Cerebellar nuclear complex (tissue), 1 donor: ENCODE measurements around the gene B3GNT9.

Experiments
- DNase-seq, 2 experiments: peaks; one replicate each; lab custom pipeline; 2025; lab: John Stamatoyannopoulos, UW

The B3GNT9 gene

GRCh38 chr16:67112591-67113399 lies 38.0 kb downstream of the B3GNT9 start:
- no peak for DNase-seq

DNA sequence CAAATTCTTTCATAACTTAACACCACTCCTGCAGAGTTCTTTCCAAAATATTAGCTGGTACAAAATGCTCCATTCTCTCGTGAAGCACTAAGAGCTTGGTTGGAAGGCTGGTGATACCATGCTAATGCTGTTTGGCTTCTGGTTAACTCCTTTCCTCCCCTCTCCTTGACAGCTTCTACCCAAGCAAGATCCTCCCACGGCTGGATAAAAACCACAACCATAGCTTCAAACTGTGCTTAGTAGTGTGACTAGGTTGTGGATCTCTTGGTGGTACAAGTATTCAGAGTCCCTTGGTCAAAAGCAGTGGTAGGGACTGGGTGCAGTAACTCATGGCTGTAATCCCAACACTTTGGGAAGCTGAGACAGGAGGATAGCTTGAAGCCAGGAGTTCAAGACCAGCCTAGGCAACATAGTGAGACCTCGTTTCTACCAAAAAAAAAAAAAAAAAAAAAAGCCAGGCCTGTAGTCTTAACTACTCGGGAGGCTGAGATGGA lies 38.8 kb downstream of the B3GNT9 start:
- DNase-seq, result no peak

DNA sequence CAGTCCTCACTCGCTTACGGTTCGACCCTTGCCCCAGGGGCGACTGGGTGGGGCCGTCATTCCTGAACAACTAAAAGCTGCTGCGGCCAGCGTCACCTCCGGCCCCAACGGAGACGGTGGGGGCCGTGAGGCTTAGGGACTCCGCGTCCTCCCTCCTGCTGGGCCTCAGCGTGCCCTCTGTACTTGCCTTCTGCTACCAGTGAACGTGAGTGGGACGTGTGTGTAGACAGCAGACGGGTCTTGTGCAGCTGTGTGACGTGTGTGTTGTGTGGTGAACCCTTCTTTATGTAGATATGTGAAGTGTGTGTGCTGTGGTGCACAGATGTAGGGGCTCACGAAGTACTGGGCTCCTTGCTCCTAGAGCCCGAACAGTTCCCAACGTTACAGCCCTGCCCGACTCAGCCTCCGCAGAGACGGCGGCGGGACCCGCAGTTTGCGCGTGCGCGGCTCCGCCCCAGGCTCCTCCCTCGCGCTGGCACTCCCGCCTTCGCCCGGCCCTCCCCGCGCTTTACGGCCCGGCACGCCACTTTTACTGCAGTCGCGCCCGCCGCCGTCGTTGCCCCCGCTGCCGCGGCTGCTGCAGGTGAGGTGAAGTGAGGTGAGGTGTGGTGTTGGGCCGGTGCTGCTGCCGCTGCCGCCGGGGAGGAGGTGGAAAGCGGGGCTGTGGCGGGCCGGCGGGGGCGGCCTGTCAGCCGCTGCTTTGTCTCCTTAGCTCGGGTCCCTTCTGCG lies 41.2 kb downstream of the B3GNT9 start, which contains the start of gene PHAF1:
TSS of gene PHAF1 (plus strand) at position 535 of the 729 bp plus-strand sequence. CDS start 235 bp downstream, outside the sequence.
- peak; percentile 30 to 74 for DNase-seq

GRCh38 chr16:67108931-67109406 lies 41.8 kb downstream of the B3GNT9 start:
- no peak for DNase-seq

DNA sequence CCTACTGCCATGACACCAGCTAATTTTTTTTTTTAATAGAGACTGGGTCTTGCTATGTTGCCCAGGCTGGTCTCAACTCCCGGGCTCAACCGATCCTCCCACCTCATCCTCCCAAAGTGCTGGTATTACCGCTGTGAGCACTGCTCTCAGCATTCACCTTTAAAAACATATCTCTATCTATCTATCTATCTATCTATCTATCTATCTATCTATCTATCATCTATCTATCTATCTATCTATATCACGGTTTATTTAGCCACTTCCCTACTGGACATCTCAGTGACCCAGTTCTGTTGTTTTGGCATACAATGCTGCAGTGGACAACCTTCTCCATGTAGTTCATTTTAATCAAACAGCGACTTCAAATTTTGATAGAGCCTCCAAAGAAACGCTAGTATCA lies 42.3 kb downstream of the B3GNT9 start:
- DNase-seq, result no peak

- DNase-seq, result no peak
Observed at GRCh38 chr16:67105881-67106280, 44.9 kb downstream of the B3GNT9 start.

DNA sequence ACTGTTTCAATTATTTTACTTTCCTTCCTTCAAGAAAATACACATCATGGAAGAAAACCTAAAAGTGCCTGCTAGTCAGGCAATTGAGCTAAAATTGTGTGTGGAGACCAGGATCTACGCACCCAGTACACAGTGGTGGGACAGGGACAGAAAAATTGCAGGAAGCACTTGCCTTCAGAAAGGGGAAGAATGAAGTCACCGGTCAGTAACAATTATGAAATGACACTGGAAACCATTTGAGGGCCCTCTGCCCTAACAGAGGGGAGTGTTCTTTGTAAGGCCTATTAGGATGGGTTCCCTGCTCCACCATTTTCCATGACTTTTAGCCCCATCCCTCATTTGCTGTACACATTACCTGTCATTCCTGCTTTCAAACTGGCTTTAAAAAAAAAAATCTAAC lies 45.6 kb downstream of the B3GNT9 start:
- DNase-seq, result no peak

GRCh38 chr16:67104845-67105244 lies 46.0 kb downstream of the B3GNT9 start:
- DNase-seq, result no peak

GRCh38 chr16:67104061-67104460 lies 46.7 kb downstream of the B3GNT9 start:
- DNase-seq, result no peak

DNA sequence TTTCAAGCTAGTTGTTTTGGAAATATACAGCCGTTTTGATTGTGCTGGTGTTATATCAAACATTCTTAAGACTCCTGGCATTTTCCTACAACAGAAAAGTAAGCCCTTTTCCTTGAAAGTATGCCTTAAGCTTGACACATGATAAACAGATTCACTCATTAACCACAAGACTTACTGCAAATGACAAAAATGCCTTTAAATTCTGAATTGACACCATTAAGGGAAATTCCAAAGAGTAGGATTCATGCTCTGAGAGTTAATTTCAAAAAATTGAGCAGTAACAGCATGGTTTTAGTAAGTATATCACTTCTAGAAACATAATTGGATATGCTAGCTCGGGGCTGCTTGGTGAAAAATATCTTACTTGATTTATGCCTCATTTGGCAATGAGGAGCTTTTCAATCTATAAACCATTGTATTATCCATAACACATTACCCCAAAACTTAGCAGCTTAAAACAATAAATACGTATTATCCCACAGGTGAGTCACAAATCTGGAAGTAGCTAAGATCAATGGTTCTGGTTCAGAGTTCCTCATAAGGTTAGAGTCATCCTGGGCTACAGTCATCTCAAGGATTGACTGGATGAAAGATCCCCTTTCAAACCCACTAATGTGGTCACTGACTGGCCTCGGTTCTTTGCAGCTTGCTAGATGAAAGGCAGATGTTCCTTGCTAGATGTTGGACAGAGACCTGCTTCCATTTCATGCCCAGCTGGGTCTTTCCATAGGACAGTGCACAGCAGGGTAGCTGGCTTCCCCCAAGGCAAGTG lies 49.3 kb downstream of the B3GNT9 start:
- no peak for DNase-seq

GRCh38 chr16:67100569-67101310 lies 50.1 kb downstream of the B3GNT9 start:
- no peak for DNase-seq

DNA sequence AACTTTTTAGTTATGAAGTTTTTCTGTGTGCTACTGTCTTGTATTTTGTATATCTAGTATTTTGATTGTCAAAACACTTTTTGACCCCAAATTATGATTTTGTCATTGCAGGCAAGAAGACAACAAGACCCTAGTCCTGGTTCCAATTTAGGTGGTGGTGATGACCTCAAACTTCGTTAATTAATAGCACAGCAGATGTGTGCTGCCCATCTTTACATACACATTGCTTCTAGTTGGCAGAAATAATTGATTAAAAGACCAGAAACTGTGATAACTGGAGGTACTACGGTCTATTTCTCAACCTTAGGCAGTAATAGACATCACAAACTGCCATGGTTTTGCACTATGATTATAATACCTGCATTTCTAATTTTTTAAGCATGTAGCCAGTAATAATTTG lies 52.2 kb downstream of the B3GNT9 start:
- no peak for DNase-seq
